ENCODE results near the gene CACNA1B.

GRCh38 chr9:137851516-137852267 is 25.9 kb upstream of the CACNA1B start:
- TF ChIP-seq CTCF (conservative IDR thresholded peaks at IDR 0.05; ENCODE audit: low read depth, low read length) (no peak), EZH2 (IDR thresholded peaks at IDR 0.05; ENCODE audit: borderline replicate concordance, low read depth, low read length, poor library complexity, severe bottlenecking) (no peak)
